Sigmoid colon (tissue), 7 donors: Measurements from ENCODE around the gene OR10D3. TPM values are rescaled to one million over a fixed set of nuclear protein-coding genes. Genes with fewer than 3 reads are reported as not detected.

Experiments
- DNase-seq: peaks from one replicate; pipeline ENCODE4 v3.0.0-alpha.2; 2019
- H3K27ac ChIP-seq, 4 donors: fragments of 200-600 bp; sonication (generic); one replicate each; pipeline ENCODE4 v1.5.1; 2016 to 2019; ENCODE audit warnings: mild to moderate bottlenecking in 1 of 4
- H3K27me3 ChIP-seq, 3 donors: fragments of 200-600 bp; sonication (generic); one replicate each; pipeline ENCODE4 v1.5.1; 2019; ENCODE audit warnings: mild to moderate bottlenecking in 1 of 3
- H3K36me3 ChIP-seq, 4 donors: fragments of 200-600 bp; sonication (generic); one replicate each; pipeline ENCODE4 v1.5.1; 2016 to 2019
- H3K4me1 ChIP-seq, 4 donors: fragments of 200-600 bp; sonication (generic); one replicate each; pipeline ENCODE4 v1.5.1; 2017 to 2019
- H3K4me3 ChIP-seq, 4 donors: fragments of 200-600 bp; sonication (generic); one replicate each; pipeline ENCODE4 v1.5.1; 2017 to 2019; ENCODE audit warnings: mild to moderate bottlenecking in 2 of 4, moderate library complexity in 1 of 4
- H3K9me3 ChIP-seq, 4 donors: fragments of 200-600 bp in 3 of 4; sonication (generic) in 3 of 4; one replicate each; pipeline versions ENCODE4 v1.5.1 to v1.6.1; 2013 to 2019
- CTCF ChIP-seq, 4 experiments: fragments of 450-650 bp in 3 of 4; fragments of 200-600 bp in 1 of 4; IDR thresholded peaks; one replicate each; pipeline ENCODE4 v1.5.1; 2016 to 2019; ENCODE audit warnings: antibody characterized with exemption in 4 of 4, mild to moderate bottlenecking in 3 of 4, moderate library complexity in 2 of 4
- EP300 ChIP-seq, 4 donors: sonication (generic); formaldehyde crosslinking; IDR thresholded peaks; one replicate each; pipeline ENCODE4 v1.6.1; 2017; ENCODE audit warnings: antibody characterized with exemption in 4 of 4
- POLR2A ChIP-seq, 2 donors: fragments of 450-650 bp; IDR thresholded peaks; one replicate each; pipeline ENCODE4 v1.6.1; 2016; ENCODE audit warnings: antibody characterized with exemption in 2 of 2, mild to moderate bottlenecking in 2 of 2, moderate library complexity in 2 of 2
- POLR2AphosphoS5 ChIP-seq, 4 donors: sonication (generic); formaldehyde crosslinking; IDR thresholded peaks; one replicate each; pipeline ENCODE4 v1.6.1; 2017; ENCODE audit warnings: antibody characterized with exemption in 4 of 4
- WGBS, 2 donors: extraction: QIAGEN DNeasy Blood & Tissue Kit; methylation state at CpG; one replicate each; pipeline ENCODE4 v1.1.7; 2013; 5-methylcytosine and 5-hydroxymethylcytosine counted together
- intact Hi-C: fragments of 100-400 bp; cut with DNase I; formaldehyde crosslinking; loops from one replicate; pipeline ENCODE4 v1.15.1; 2023
- polyA plus RNA-seq, 3 donors: library from polyadenylated mRNA; stranded (reverse); fragments of 200-250 nt; gene quantifications; one replicate each; pipeline ENCODE4 v1.2.3, GENCODE V29; 2013
- total RNA-seq, 4 donors: library from RNA; depleted of rRNA; stranded (reverse); fragments of >200 nt; gene quantifications; one replicate each; pipeline ENCODE4 v1.1.0, GENCODE V29; 2016
- donor health status: healthy with polysubstance abuse.
- donor health status: Bipolar disorder and iron deficiency.
- donor health status: healthy.

Gene OR10D3
- total and polyA plus RNA-seq, 7 donors = not detected

GRCh38 chr11:124152770-124153407 lies 30.3 kb upstream of the OR10D3 start:
- Histone ChIP-seq H3K27me3 (no peaks in the 10 kb centered on the region), H3K27ac (no peak overlapping the region), H3K4me3 (no peak overlapping the region), H3K9me3 (no peaks in the 10 kb centered on the region), H3K4me1 (no peaks in the 10 kb centered on the region), H3K36me3 (no peaks in the 10 kb centered on the region)
- no peak for DNase-seq
- WGBS, 2 donors = 93 to 94% methylated on average over 3 of the region's 3 CpGs
- intact Hi-C loops = no loop called here
- TF ChIP-seq POLR2AphosphoS5 (IDR thresholded peaks at IDR 0.05) (no peak), POLR2A (IDR thresholded peaks at IDR 0.05) (no peak), EP300 (IDR thresholded peaks at IDR 0.05) (no peak), CTCF (IDR thresholded peaks at IDR 0.05) (no peak)

- no peaks in the 10 kb centered on the region for H3K36me3 ChIP-seq
- no peak overlapping the region for H3K4me3 ChIP-seq
- intact Hi-C loops = no loop called here
- no peaks in the 10 kb centered on the region for H3K4me1 ChIP-seq
- no peaks in the 10 kb centered on the region for H3K9me3 ChIP-seq
- no peak overlapping the region for H3K27ac ChIP-seq
- H3K27me3 ChIP-seq = no peaks in the 10 kb centered on the region
- no peak for DNase-seq
- 70 to 81% methylated on average over 2 of the region's 2 CpGs for WGBS, 2 donors
- TF ChIP-seq POLR2A (IDR thresholded peaks at IDR 0.05) (no peak), POLR2AphosphoS5 (IDR thresholded peaks at IDR 0.05) (no peak), EP300 (IDR thresholded peaks at IDR 0.05) (no peak), CTCF (IDR thresholded peaks at IDR 0.05) (no peak)
These were observed 29.3 kb upstream of the OR10D3 start for GRCh38 chr11:124153821-124154220.

GRCh38 chr11:124159481-124159880 lies 23.7 kb upstream of the OR10D3 start:
- H3K27ac ChIP-seq = no peak overlapping the region
- TF ChIP-seq CTCF (IDR thresholded peaks at IDR 0.05) = no peak
- no peak for TF ChIP-seq EP300 (IDR thresholded peaks at IDR 0.05)
- no peak for TF ChIP-seq POLR2A (IDR thresholded peaks at IDR 0.05)
- no peak for TF ChIP-seq POLR2AphosphoS5 (IDR thresholded peaks at IDR 0.05)
- H3K27me3 ChIP-seq = no peaks in the 10 kb centered on the region
- no peak for DNase-seq
- H3K4me1 ChIP-seq = no peaks in the 10 kb centered on the region
- no peaks in the 10 kb centered on the region for H3K9me3 ChIP-seq
- H3K36me3 ChIP-seq = no peaks in the 10 kb centered on the region
- H3K4me3 ChIP-seq = no peak overlapping the region
- intact Hi-C loops = no loop called here

DNA sequence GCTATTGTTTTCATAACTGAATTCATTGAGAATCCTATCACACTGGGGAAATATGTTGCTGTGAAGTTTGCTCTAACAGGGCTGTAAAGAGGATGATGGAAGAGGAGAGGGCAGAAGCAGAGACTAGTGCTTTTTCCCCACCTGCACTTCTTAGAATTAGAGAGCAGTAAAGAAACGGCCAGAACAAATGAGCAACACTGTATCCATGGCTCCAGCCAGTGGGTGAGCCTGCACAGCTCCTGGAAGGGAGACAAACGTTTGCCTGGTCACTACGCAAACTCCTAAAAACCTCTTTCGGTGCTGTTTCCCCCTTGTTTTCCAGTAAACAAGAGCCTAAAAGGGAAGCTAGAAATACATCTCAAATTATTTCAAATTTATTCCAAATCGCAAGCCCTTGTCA lies 22.2 kb upstream of the OR10D3 start:
- H3K4me1 ChIP-seq = no peaks in the 10 kb centered on the region
- no peaks in the 10 kb centered on the region for H3K36me3 ChIP-seq
- intact Hi-C loops = no loop called here
- H3K9me3 ChIP-seq = no peaks in the 10 kb centered on the region
- no peaks in the 10 kb centered on the region for H3K27me3 ChIP-seq
- no peak overlapping the region for H3K4me3 ChIP-seq
- H3K27ac ChIP-seq = no peak overlapping the region
- no peak for TF ChIP-seq POLR2AphosphoS5 (IDR thresholded peaks at IDR 0.05)
- TF ChIP-seq EP300 (IDR thresholded peaks at IDR 0.05) = no peak
- TF ChIP-seq POLR2A (IDR thresholded peaks at IDR 0.05) = no peak
- TF ChIP-seq CTCF (IDR thresholded peaks at IDR 0.05) = no peak
- WGBS, 2 donors = 81 to 82% methylated on average over 5 of the region's 5 CpGs
- no peak for DNase-seq

DNA sequence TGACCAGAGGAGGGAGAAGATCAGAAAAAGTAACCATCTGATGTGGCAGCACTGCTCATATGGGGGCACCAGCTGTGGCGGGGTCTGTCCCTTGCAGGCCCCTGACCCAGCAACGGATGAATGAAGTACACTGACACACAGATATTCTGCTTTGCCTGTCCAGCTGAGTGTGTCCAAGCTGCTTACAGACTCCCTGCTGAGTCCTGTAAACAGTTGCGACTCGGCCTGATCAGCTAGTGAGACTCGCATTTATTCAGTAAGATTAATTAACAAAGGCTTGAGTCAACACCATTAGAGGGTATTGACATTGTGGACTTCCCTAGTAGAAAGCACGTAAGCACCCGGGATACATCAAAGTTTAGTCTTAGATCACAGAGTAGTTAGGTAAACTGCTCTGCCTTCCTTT lies 15.3 kb upstream of the OR10D3 start:
- H3K27ac ChIP-seq = no peak overlapping the region
- H3K27me3 ChIP-seq = no peaks in the 10 kb centered on the region
- H3K36me3 ChIP-seq = no peaks in the 10 kb centered on the region
- no peak for TF ChIP-seq POLR2AphosphoS5 (IDR thresholded peaks at IDR 0.05)
- no peaks in the 10 kb centered on the region for H3K9me3 ChIP-seq
- no peaks in the 10 kb centered on the region for H3K4me1 ChIP-seq
- no peak for DNase-seq
- 78 to 91% methylated on average over 7 of the region's 7 CpGs for WGBS, 2 donors
- intact Hi-C loops = no loop called here
- H3K4me3 ChIP-seq = no peak overlapping the region
